Body of pancreas (tissue), 4 donors: Measurements from ENCODE around the gene MOV10L1.

Experiments
- CTCF ChIP-seq, 7 experiments: fragments of 450-650 bp in 4 of 7; fragments of 200-600 bp in 3 of 7; sonication (generic) in 3 of 7; IDR thresholded peaks; one replicate each; pipeline ENCODE4 v1.5.1; 2016 to 2019; ENCODE audit warnings: antibody characterized with exemption in 7 of 7
- POLR2A ChIP-seq, 3 donors: fragments of 450-650 bp; IDR thresholded peaks; one replicate each; pipeline ENCODE4 v1.6.1; 2016; ENCODE audit warnings: antibody characterized with exemption in 3 of 3, mild to moderate bottlenecking in 2 of 3

GRCh38 chr22:50121202-50121740, 31.5 kb downstream of the MOV10L1 start:
- TF ChIP-seq CTCF (IDR thresholded peaks at IDR 0.05) (no peak), POLR2A (IDR thresholded peaks at IDR 0.05) (no peak)
